Neuronal stem cell (in vitro differentiated cells): ENCODE data around the gene TEX29.

Source experiments
- DNase-seq: peaks from one replicate; pipeline ENCODE4 v3.0.0-alpha.2; 2013; ENCODE audit warnings: low spot score
- H2AFZ ChIP-seq: one replicate; pipeline ENCODE4 v1.6.1; 2013; ENCODE audit warnings: mild to moderate bottlenecking, low read length, inconsistent platforms
- H2AK5ac ChIP-seq: 2 replicates; pipeline ENCODE4 v1.6.1; 2013; ENCODE audit warnings: low read depth, mild to moderate bottlenecking, inconsistent platforms, low read length, moderate library complexity, mixed read lengths
- H2BK120ac ChIP-seq: 2 replicates; pipeline ENCODE4 v1.6.1; 2013; ENCODE audit warnings: low read depth, mild to moderate bottlenecking, inconsistent platforms, low read length, moderate library complexity, mixed read lengths
- H2BK12ac ChIP-seq: one replicate; pipeline ENCODE4 v1.6.1; 2013; ENCODE audit warnings: low read length, inconsistent platforms
- H2BK15ac ChIP-seq: 2 replicates; pipeline ENCODE4 v1.6.1; 2013; ENCODE audit warnings: mild to moderate bottlenecking, low read length, inconsistent platforms, mixed read lengths
- H2BK5ac ChIP-seq: one replicate; pipeline ENCODE4 v1.6.1; 2013; ENCODE audit warnings: inconsistent platforms, mild to moderate bottlenecking, low read length, moderate library complexity
- H3K14ac ChIP-seq: one replicate; pipeline ENCODE4 v1.6.1; 2013; ENCODE audit warnings: low read length, inconsistent platforms
- H3K18ac ChIP-seq: 2 replicates; pipeline ENCODE4 v1.6.1; 2013; ENCODE audit warnings: low read length, inconsistent platforms
- H3K23ac ChIP-seq: 2 replicates; pipeline ENCODE4 v1.6.1; 2013; ENCODE audit warnings: low read depth, mild to moderate bottlenecking, mixed read lengths, low read length, inconsistent platforms; ENCODE audit not compliant: poor library complexity
- H3K27ac ChIP-seq: replicated peaks from 3 replicates; pipeline ENCODE4 v1.5.1; 2013; ENCODE audit warnings: low read length, inconsistent platforms
- H3K27me3 ChIP-seq, 3 experiments: 2 replicates each; pipeline ENCODE4 v1.6.1; 2013; ENCODE audit warnings: low read length in 3 of 3, mild to moderate bottlenecking in 2 of 3, inconsistent platforms in 1 of 3, low read depth in 1 of 3, mixed read lengths in 1 of 3, moderate library complexity in 1 of 3; ENCODE audit not compliant: control insufficient read depth in 3 of 3, insufficient read depth in 3 of 3
- H3K36me3 ChIP-seq, 2 donors: replicated peaks in 1 of 2; 2 replicates each; pipeline ENCODE4 v1.6.1; 2013; ENCODE audit warnings: low read length in 2 of 2; ENCODE audit not compliant: control insufficient read depth in 2 of 2, insufficient read depth in 2 of 2
- H3K4ac ChIP-seq: 2 replicates; pipeline ENCODE4 v1.6.1; 2013; ENCODE audit warnings: inconsistent platforms, mild to moderate bottlenecking, low read length, moderate library complexity
- H3K4me1 ChIP-seq, 2 donors: 1 replicate in 1 of 2; 2 replicates in 1 of 2; pipeline ENCODE4 v1.6.1; 2013; ENCODE audit warnings: low read length in 2 of 2, low read depth in 1 of 2; ENCODE audit not compliant: control insufficient read depth in 2 of 2, insufficient read depth in 1 of 2
- H3K4me2 ChIP-seq: one replicate; pipeline ENCODE4 v1.6.1; 2013; ENCODE audit warnings: mild to moderate bottlenecking, low read length, inconsistent platforms; ENCODE audit not compliant: insufficient read depth, poor library complexity, severe bottlenecking
- H3K4me3 ChIP-seq, 2 donors: 2 replicates each; pipeline ENCODE4 v1.5.1; 2013; ENCODE audit warnings: low read length in 2 of 2, mild to moderate bottlenecking in 2 of 2, inconsistent platforms in 1 of 2, moderate library complexity in 1 of 2
- H3K79me1 ChIP-seq: one replicate; pipeline ENCODE4 v1.6.1; 2013; ENCODE audit warnings: low read depth, mild to moderate bottlenecking, inconsistent platforms, low read length, moderate library complexity
- H3K9ac ChIP-seq: one replicate; pipeline ENCODE4 v1.6.1; 2013; ENCODE audit warnings: mild to moderate bottlenecking, low read depth, low read length, inconsistent platforms; ENCODE audit not compliant: poor library complexity
- H3K9me3 ChIP-seq, 2 donors: replicated peaks in 1 of 2; 2 replicates each; pipeline versions ENCODE3 to v1.6.1; 2013; ENCODE audit warnings: low read length in 2 of 2, mild to moderate bottlenecking in 2 of 2, inconsistent platforms in 1 of 2, low read depth in 1 of 2, mixed read lengths in 1 of 2, moderate library complexity in 1 of 2; ENCODE audit not compliant: control insufficient read depth in 2 of 2, insufficient read depth in 1 of 2
- H4K8ac ChIP-seq: one replicate; pipeline ENCODE4 v1.6.1; 2013; ENCODE audit warnings: low read depth, mild to moderate bottlenecking, inconsistent platforms, low read length, moderate library complexity
- H4K91ac ChIP-seq: one replicate; pipeline ENCODE4 v1.6.1; 2013; ENCODE audit warnings: low read length, low read depth, mild to moderate bottlenecking, inconsistent platforms; ENCODE audit not compliant: poor library complexity
- WGBS, 2 donors: extraction: QIAGEN DNeasy Blood & Tissue Kit; methylation state at CpG; one replicate each; pipeline ENCODE4 v1.1.7; 2013; ENCODE audit warnings: missing lambda C conversion rate in 2 of 2, mixed read lengths in 1 of 2; ENCODE audit not compliant: insufficient read length in 2 of 2, insufficient replicate concordance in 1 of 2; ENCODE audit errors: extremely low coverage in 2 of 2; 5-methylcytosine and 5-hydroxymethylcytosine counted together

The TEX29 gene

GRCh38 chr13:111371720-111372119, 51.3 kb downstream of the TEX29 start:
- H2AK5ac ChIP-seq: no peak overlapping the region
- no peak overlapping the region for H3K27ac ChIP-seq
- no peak overlapping the region for H2BK15ac ChIP-seq
- H2AFZ ChIP-seq: no peak overlapping the region
- no peak overlapping the region for H2BK5ac ChIP-seq
- no CpG with 5 or more reads among the region's 7 CpGs for WGBS, 2 donors
- H3K27me3 ChIP-seq: no peaks in the 10 kb centered on the region
- no peaks in the 10 kb centered on the region for H3K9me3 ChIP-seq
- no peak for DNase-seq
- H4K91ac ChIP-seq: no peak overlapping the region
- no peaks in the 10 kb centered on the region for H3K79me1 ChIP-seq
- H3K36me3 ChIP-seq: no peaks in the 10 kb centered on the region
- no peak overlapping the region for H3K4me3 ChIP-seq
- no peak overlapping the region for H2BK120ac ChIP-seq
- H4K8ac ChIP-seq: no peak overlapping the region
- no peak overlapping the region for H3K4ac ChIP-seq
- no peak overlapping the region for H3K9ac ChIP-seq
- H3K18ac ChIP-seq: no peak overlapping the region
- H3K4me1 ChIP-seq: no peaks in the 10 kb centered on the region
- no peak overlapping the region for H3K14ac ChIP-seq
- H2BK12ac ChIP-seq: no peak overlapping the region
- H3K4me2 ChIP-seq: no peak overlapping the region
- no peak overlapping the region for H3K23ac ChIP-seq

GRCh38 chr13:111372651-111373425, 52.4 kb downstream of the TEX29 start:
- Histone ChIP-seq H3K23ac (no peak overlapping the region), H2AK5ac (no peak overlapping the region), H2BK120ac (no peak overlapping the region), H3K9me3 (no peaks in the 10 kb centered on the region), H2BK5ac (no peak overlapping the region), H4K91ac (no peak overlapping the region), H3K27me3 (no peaks in the 10 kb centered on the region), H3K18ac (no peak overlapping the region), H3K79me1 (no peaks in the 10 kb centered on the region), H3K27ac (no peak overlapping the region), H2BK15ac (no peak overlapping the region), H3K4ac (no peak overlapping the region), H3K9ac (no peak overlapping the region), H4K8ac (no peak overlapping the region), H3K4me1 (no peaks in the 10 kb centered on the region), H3K36me3 (no peaks in the 10 kb centered on the region), H2AFZ (no peak overlapping the region), H3K4me3 (no peak overlapping the region), H3K4me2 (no peak overlapping the region), H3K14ac (no peak overlapping the region), H2BK12ac (no peak overlapping the region)
- no peak for DNase-seq
- WGBS, 2 donors: no CpG with 5 or more reads among the region's 23 CpGs

GRCh38 chr13:111373486-111373885, 53.0 kb downstream of the TEX29 start:
- Histone ChIP-seq H3K27me3 (no peaks in the 10 kb centered on the region), H3K14ac (no peak overlapping the region), H3K4me3 (no peak overlapping the region), H3K18ac (no peak overlapping the region), H4K91ac (no peak overlapping the region), H3K23ac (no peak overlapping the region), H2BK12ac (no peak overlapping the region), H3K4me1 (no peaks in the 10 kb centered on the region), H3K9me3 (no peaks in the 10 kb centered on the region), H2BK120ac (no peak overlapping the region), H3K36me3 (no peaks in the 10 kb centered on the region), H2AK5ac (no peak overlapping the region), H3K27ac (no peak overlapping the region), H3K9ac (no peak overlapping the region), H3K4me2 (no peak overlapping the region), H2BK15ac (no peak overlapping the region), H2BK5ac (no peak overlapping the region), H3K79me1 (no peaks in the 10 kb centered on the region), H3K4ac (no peak overlapping the region), H2AFZ (no peak overlapping the region), H4K8ac (no peak overlapping the region)
- WGBS, 2 donors: no CpG with 5 or more reads among the region's 6 CpGs
- no peak for DNase-seq

GRCh38 chr13:111380431-111380830, 60.0 kb downstream of the TEX29 start:
- no CpG with 5 or more reads among the region's 5 CpGs for WGBS, 2 donors
- Histone ChIP-seq H3K36me3 (no peaks in the 10 kb centered on the region), H2BK5ac (no peak overlapping the region), H3K23ac (peak overlapping the region; percentile 11), H3K4me2 (no peak overlapping the region), H3K4me3 (peak overlapping the region in 1 of 2 donors; percentile 65), H3K4ac (no peak overlapping the region), H2BK15ac (no peak overlapping the region), H3K18ac (peak overlapping the region; percentile 11), H4K8ac (no peak overlapping the region), H3K9ac (no peak overlapping the region), H2AFZ (no peak overlapping the region), H3K27me3 (no peaks in the 10 kb centered on the region), H2AK5ac (no peak overlapping the region), H3K4me1 (peaks cover 0 to 9% of the 10 kb centered on the region in 2 donors), H2BK120ac (no peak overlapping the region), H4K91ac (no peak overlapping the region), H3K14ac (no peak overlapping the region), H3K79me1 (no peaks in the 10 kb centered on the region), H3K9me3 (peaks cover 0 to 7% of the 10 kb centered on the region in 2 donors), H3K27ac (no peak overlapping the region), H2BK12ac (no peak overlapping the region)
- DNase-seq: no peak
